Esophagus muscularis mucosa (tissue), 4 donors: ENCODE measurements around the gene PBRM1. TPM values are rescaled to one million over a fixed set of nuclear protein-coding genes. Genes with fewer than 3 reads are reported as not detected.

Experiments
- DNase-seq: peaks from one replicate; pipeline ENCODE4 v3.0.0-alpha.2; 2017; ENCODE audit errors: extremely low spot score
- H3K27ac ChIP-seq, 4 donors: fragments of 200-600 bp; sonication (generic); replicated peaks in 1 of 4; 1 replicate in 3 of 4; 2 replicates in 1 of 4; pipeline ENCODE4 v1.5.1; 2016 to 2019; ENCODE audit warnings: mild to moderate bottlenecking in 1 of 4
- H3K27me3 ChIP-seq, 4 donors: fragments of 200-600 bp; sonication (generic); one replicate each; pipeline versions ENCODE4 v1.5.1 to v1.6.0; 2016 to 2019
- H3K36me3 ChIP-seq, 4 donors: fragments of 200-600 bp; sonication (generic); one replicate each; pipeline ENCODE4 v1.5.1; 2016 to 2019
- H3K4me1 ChIP-seq, 4 donors: fragments of 200-600 bp; sonication (generic); one replicate each; pipeline ENCODE4 v1.5.1; 2016 to 2019
- H3K4me3 ChIP-seq, 4 donors: fragments of 200-600 bp; sonication (generic); 1 replicate in 2 of 4; 2 replicates in 2 of 4; pipeline ENCODE4 v1.5.1; 2016 to 2019; ENCODE audit warnings: mild to moderate bottlenecking in 4 of 4, moderate library complexity in 1 of 4
- H3K9me3 ChIP-seq, 4 donors: fragments of 200-600 bp; sonication (generic); 1 replicate in 3 of 4; 2 replicates in 1 of 4; pipeline ENCODE4 v1.5.1; 2016 to 2019
- EP300 ChIP-seq: sonication (generic); formaldehyde crosslinking; IDR thresholded peaks from one replicate; pipeline ENCODE4 v1.6.1; 2017; ENCODE audit warnings: antibody characterized with exemption
- POLR2A ChIP-seq: fragments of 450-650 bp; IDR thresholded peaks from one replicate; pipeline ENCODE4 v1.6.1; 2017; ENCODE audit warnings: antibody characterized with exemption, moderate library complexity, mild to moderate bottlenecking, low read depth
- POLR2AphosphoS5 ChIP-seq, 2 donors: sonication (generic); formaldehyde crosslinking; IDR thresholded peaks; one replicate each; pipeline ENCODE4 v1.6.1; 2017; ENCODE audit warnings: antibody characterized with exemption in 2 of 2
- WGBS: methylation state at CpG from one replicate; pipeline ENCODE4 v1.1.5; 2018; 5-methylcytosine and 5-hydroxymethylcytosine counted together
- intact Hi-C: fragments of 100-400 bp; cut with DNase I; formaldehyde crosslinking; loops from one replicate; pipeline ENCODE4 v1.15.1; 2023
- total RNA-seq, 4 donors: library from RNA; depleted of rRNA; stranded (reverse); fragments of >200 nt; gene quantifications; one replicate each; pipeline versions ENCODE4 v1.1.0 to v1.2.1, GENCODE V29; 2016
- TF ChIP-seq, protein P1 (sequence below), 3 experiments: fragments of 200-600 bp in 2 of 3; fragments of 450-650 bp in 1 of 3; sonication (generic) in 2 of 3; IDR thresholded peaks; one replicate each; pipeline ENCODE4 v1.5.1; 2017 to 2019; ENCODE audit warnings: antibody characterized with exemption in 3 of 3, mild to moderate bottlenecking in 2 of 3, moderate library complexity in 1 of 3

The PBRM1 gene
- total RNA-seq, 4 donors from 2014 or later: 79.4 to 99.3 (median 82.8) TPM

GRCh38 chr3:52533623-52534280 lies 152.0 kb downstream of the PBRM1 start, which contains the start of gene NT5DC2:
Gene NT5DC2, minus strand, starts transcription at chr3:52533857. Its CDS starts 120 bp downstream, at chr3:52533737.
- TF ChIP-seq POLR2A (no peak), POLR2AphosphoS5 (IDR thresholded peaks at IDR 0.05) (peak in 1 of 2 donors; percentile 52), EP300 (no peak)
- TF ChIP-seq, protein P1, sequence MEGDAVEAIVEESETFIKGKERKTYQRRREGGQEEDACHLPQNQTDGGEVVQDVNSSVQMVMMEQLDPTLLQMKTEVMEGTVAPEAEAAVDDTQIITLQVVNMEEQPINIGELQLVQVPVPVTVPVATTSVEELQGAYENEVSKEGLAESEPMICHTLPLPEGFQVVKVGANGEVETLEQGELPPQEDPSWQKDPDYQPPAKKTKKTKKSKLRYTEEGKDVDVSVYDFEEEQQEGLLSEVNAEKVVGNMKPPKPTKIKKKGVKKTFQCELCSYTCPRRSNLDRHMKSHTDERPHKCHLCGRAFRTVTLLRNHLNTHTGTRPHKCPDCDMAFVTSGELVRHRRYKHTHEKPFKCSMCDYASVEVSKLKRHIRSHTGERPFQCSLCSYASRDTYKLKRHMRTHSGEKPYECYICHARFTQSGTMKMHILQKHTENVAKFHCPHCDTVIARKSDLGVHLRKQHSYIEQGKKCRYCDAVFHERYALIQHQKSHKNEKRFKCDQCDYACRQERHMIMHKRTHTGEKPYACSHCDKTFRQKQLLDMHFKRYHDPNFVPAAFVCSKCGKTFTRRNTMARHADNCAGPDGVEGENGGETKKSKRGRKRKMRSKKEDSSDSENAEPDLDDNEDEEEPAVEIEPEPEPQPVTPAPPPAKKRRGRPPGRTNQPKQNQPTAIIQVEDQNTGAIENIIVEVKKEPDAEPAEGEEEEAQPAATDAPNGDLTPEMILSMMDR (IDR thresholded peaks at IDR 0.05): no peak
- Histone ChIP-seq H3K9me3 (no peaks in the 10 kb centered on the region), H3K27me3 (no peaks in the 10 kb centered on the region), H3K36me3 (peaks cover 0 to 4% (median 3%) of the 10 kb centered on the region in 4 donors), H3K27ac (peak within 1 kb of the TSS; percentile 87 to 95 (median 88)), H3K4me3 (peak within 1 kb of the TSS; percentile 69 to 88 (median 76)), H3K4me1 (peaks cover 77 to 92% (median 89%) of the 10 kb centered on the region in 4 donors)
- WGBS: 0% methylated on average over 5 of the region's 91 CpGs
- intact Hi-C loops: loop anchor here (5.0 kb wide), 2 partner anchors 46 to 61 kb away; no protein-coding TSS in a partner anchor
- no peak for DNase-seq

DNA sequence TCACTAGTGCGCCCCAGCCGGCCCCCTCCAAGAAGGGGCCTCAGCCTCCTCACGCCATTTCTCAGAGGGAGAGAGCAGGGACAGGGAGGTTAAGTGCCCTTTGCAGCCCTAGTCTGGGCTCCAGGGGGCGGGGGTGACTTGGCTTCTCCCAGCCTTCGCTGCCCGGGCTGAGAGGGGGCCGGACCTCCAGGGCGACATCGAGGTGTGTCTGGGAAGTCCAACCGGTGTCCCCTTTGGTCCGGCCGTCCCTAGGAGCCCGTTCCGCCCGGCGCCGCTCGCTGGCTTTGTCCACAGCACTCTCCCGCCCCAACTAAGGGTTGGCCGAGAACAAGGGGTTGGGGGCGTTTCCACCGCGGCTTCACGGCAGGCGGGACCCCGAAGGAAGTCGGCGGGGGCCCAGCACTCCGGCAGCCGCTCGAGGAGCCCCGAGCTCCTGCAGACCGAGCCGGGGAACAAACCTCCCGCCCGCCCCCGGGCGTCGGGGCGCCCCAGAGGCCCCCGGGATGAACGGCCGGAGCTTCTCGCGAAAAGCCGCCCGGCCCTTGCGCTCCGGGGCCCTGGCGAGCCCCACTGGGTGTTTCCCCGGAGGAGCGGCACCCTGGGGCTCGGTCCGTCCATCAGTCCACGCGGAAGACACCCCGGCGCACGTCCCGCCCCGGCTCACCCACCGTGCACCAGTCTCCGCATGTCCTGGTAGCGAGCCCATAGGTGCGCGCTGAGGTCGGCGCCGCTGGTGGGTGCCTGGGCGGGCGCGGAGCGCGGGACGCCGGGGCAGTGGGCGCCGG lies 152.7 kb downstream of the PBRM1 start:
- Histone ChIP-seq H3K27ac (peak overlapping the region; percentile 71 to 80 (median 76)), H3K36me3 (peaks cover 2 to 11% (median 10%) of the 10 kb centered on the region in 4 donors), H3K4me3 (peak overlapping the region; percentile 69 to 88 (median 76)), H3K27me3 (no peaks in the 10 kb centered on the region), H3K9me3 (no peaks in the 10 kb centered on the region), H3K4me1 (peaks cover 74 to 90% (median 85%) of the 10 kb centered on the region in 4 donors)
- TF ChIP-seq POLR2A (no peak), POLR2AphosphoS5 (IDR thresholded peaks at IDR 0.05) (no peak), EP300 (no peak)
- TF ChIP-seq, protein P1 (IDR thresholded peaks at IDR 0.05): no peak
- no peak for DNase-seq
- intact Hi-C loops: loop anchor here (5.0 kb wide), 2 partner anchors 46 to 61 kb away; no protein-coding TSS in a partner anchor
- 31% methylated on average over 3 of the region's 78 CpGs for WGBS

DNA sequence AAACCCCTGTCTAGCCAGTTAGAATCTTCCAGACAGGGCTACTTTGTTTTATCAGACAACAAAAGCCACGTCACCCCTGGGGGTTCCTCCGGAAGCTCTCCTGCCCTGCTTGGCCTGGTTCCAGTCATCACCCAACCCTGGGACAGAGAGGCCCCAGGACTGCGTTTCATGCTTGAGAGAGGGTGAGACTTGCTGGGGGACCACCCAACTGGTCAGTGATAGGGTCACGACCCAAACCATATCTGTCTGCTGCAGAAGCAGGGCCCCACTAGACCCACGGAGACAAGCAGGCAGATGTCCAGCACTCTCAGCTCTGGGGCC lies 153.2 kb downstream of the PBRM1 start:
- Histone ChIP-seq H3K4me3 (peak overlapping the region; percentile 69 to 88 (median 76)), H3K27me3 (no peaks in the 10 kb centered on the region), H3K9me3 (no peaks in the 10 kb centered on the region), H3K4me1 (peaks cover 69 to 88% (median 81%) of the 10 kb centered on the region in 4 donors), H3K27ac (peak overlapping the region; percentile 71 to 80 (median 76)), H3K36me3 (peaks cover 8 to 17% (median 16%) of the 10 kb centered on the region in 4 donors)
- 46% methylated on average over 5 of the region's 5 CpGs for WGBS
- no peak for DNase-seq
- intact Hi-C loops: loop anchor here (5.0 kb wide), 2 partner anchors 45 to 60 kb away; no protein-coding TSS in a partner anchor
- TF ChIP-seq POLR2AphosphoS5 (IDR thresholded peaks at IDR 0.05): no peak
- TF ChIP-seq EP300: no peak
- TF ChIP-seq POLR2A: no peak
- TF ChIP-seq, protein P1 (IDR thresholded peaks at IDR 0.05): no peak

- 88% methylated on average over 8 of the region's 14 CpGs for WGBS
- peaks cover 10 to 22% (median 21%) of the 10 kb centered on the region in 4 donors for H3K36me3 ChIP-seq
- H3K4me3 ChIP-seq: peak overlapping the region; percentile 69 to 88 (median 76)
- no peak for DNase-seq
- TF ChIP-seq EP300 (no peak), POLR2A (no peak), POLR2AphosphoS5 (IDR thresholded peaks at IDR 0.05) (no peak)
- TF ChIP-seq, protein P1 (IDR thresholded peaks at IDR 0.05): no peak
- H3K27ac ChIP-seq: peak overlapping the region; percentile 40 to 80 (median 75)
- intact Hi-C loops: loop anchor here (5.0 kb wide), 2 partner anchors 45 to 60 kb away; no protein-coding TSS in a partner anchor
- H3K4me1 ChIP-seq: peaks cover 67 to 88% (median 78%) of the 10 kb centered on the region in 4 donors
- no peaks in the 10 kb centered on the region for H3K27me3 ChIP-seq
- H3K9me3 ChIP-seq: no peaks in the 10 kb centered on the region
Measured at GRCh38 chr3:52531860-52532516, 153.7 kb downstream of the PBRM1 start.
